ENCODE results near the gene NMRAL1.

Gene NMRAL1

DNA sequence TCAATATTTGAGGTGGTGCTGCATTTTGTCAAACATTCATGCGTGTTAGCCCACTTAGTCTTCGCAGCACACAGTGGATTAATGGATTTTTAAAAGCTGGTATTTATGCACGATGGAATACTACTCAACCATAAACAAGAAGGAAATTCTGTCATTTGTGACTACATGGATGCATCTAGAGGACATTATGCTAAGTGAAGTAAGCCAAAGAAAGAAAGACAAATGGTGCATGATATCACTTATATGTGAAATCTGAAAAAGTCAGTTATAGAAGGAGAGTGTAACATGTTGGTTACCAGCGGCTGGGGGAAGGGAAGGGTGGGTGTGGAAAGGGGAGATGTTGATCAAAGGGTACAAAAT is 24.8 kb upstream of the NMRAL1 start:
- Histone ChIP-seq H3F3A (ENCODE audit: insufficient read depth) (no peaks in the 10 kb centered on the region; the same call in 1 of the 2 replicates), H3K79me2 (ENCODE audit: insufficient read depth, low read length) (peaks cover 61% of the 10 kb centered on the region), H2AFZ (ENCODE audit: low read depth, low read length, severe bottlenecking) (no peak overlapping the region), H3K4me3 (ENCODE audit: insufficient read depth, low read length, poor library complexity, severe bottlenecking) (no peak overlapping the region), H3K36me3 (ENCODE audit: low read length) (0 out of 2 replicates have a peak, but pooled peaks cover 2% of the 10 kb centered on the region), H3K4me2 (ENCODE audit: low read depth, low read length, poor library complexity, severe bottlenecking) (no peak overlapping the region), H3K27ac (ENCODE audit: low read depth, low read length) (no peak overlapping the region), H3K27me3 (ENCODE audit: low read length) (no peaks in the 10 kb centered on the region), H3K9me2 (replicated peaks; ENCODE audit: insufficient read depth, low read length) (no peaks in the 10 kb centered on the region), H4K20me1 (ENCODE audit: low read depth, low read length) (peaks cover 8% of the 10 kb centered on the region; the same call in 1 of the 2 replicates), H3K9me3 (ENCODE audit: insufficient read depth, low read length) (no peaks in the 10 kb centered on the region), H3K9ac (ENCODE audit: low read length) (no peak overlapping the region)
- TF ChIP-seq EZH2phosphoT487 (conservative IDR thresholded peaks at IDR 0.05; ENCODE audit: low read length) = no peak
- TF ChIP-seq CTCF (IDR thresholded peaks at IDR 0.05; ENCODE audit: insufficient read depth, low read length, poor library complexity, severe bottlenecking) = no peak

- Histone ChIP-seq H3K9me2 (replicated peaks; ENCODE audit: insufficient read depth, low read length) (no peaks in the 10 kb centered on the region), H3K27me3 (ENCODE audit: low read length) (no peaks in the 10 kb centered on the region), H3K36me3 (ENCODE audit: low read length) (0 out of 2 replicates have a peak, but pooled peaks cover 2% of the 10 kb centered on the region), H3K9me3 (ENCODE audit: insufficient read depth, low read length) (no peaks in the 10 kb centered on the region), H4K20me1 (ENCODE audit: low read depth, low read length) (peaks cover 8% of the 10 kb centered on the region; the same call in 1 of the 2 replicates), H2AFZ (ENCODE audit: low read depth, low read length, severe bottlenecking) (no peak overlapping the region), H3K27ac (ENCODE audit: low read depth, low read length) (no peak overlapping the region), H3K79me2 (ENCODE audit: insufficient read depth, low read length) (peaks cover 63% of the 10 kb centered on the region), H3K4me2 (ENCODE audit: low read depth, low read length, poor library complexity, severe bottlenecking) (no peak overlapping the region), H3F3A (ENCODE audit: insufficient read depth) (no peaks in the 10 kb centered on the region; the same call in 1 of the 2 replicates), H3K9ac (ENCODE audit: low read length) (no peak overlapping the region), H3K4me3 (ENCODE audit: insufficient read depth, low read length, poor library complexity, severe bottlenecking) (no peak overlapping the region)
- TF ChIP-seq EZH2phosphoT487 (conservative IDR thresholded peaks at IDR 0.05; ENCODE audit: low read length) = no peak
- TF ChIP-seq CTCF (IDR thresholded peaks at IDR 0.05; ENCODE audit: insufficient read depth, low read length, poor library complexity, severe bottlenecking) = no peak
Measured at GRCh38 chr16:4498546-4499195, 24.2 kb upstream of the NMRAL1 start.

DNA sequence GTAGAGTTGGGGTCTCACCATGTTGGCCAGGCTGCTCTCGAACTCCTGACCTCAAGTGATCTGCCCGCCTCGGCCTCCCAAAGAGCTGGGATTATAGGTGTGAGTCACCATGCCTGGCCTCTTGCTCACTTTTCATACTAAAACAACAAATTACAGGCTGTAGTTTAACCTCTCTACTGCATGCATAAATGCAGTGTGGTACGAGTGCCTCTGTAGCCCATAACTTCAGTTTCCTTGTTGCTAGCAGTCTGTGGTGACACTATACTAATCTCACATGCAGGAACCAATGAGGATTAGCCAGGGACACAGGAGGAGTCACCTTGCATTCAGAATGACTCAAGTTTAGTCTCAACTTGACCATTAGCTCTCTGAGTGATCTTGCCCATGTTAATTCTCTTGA is 21.9 kb upstream of the NMRAL1 start:
- Histone ChIP-seq H3K9ac (ENCODE audit: low read length) (no peak overlapping the region), H3K79me2 (ENCODE audit: insufficient read depth, low read length) (peaks cover 64% of the 10 kb centered on the region), H3K4me2 (ENCODE audit: low read depth, low read length, poor library complexity, severe bottlenecking) (no peak overlapping the region), H4K20me1 (ENCODE audit: low read depth, low read length) (peaks cover 8% of the 10 kb centered on the region; the same call in 1 of the 2 replicates), H3K27ac (ENCODE audit: low read depth, low read length) (no peak overlapping the region), H3K36me3 (ENCODE audit: low read length) (0 out of 2 replicates have a peak, but pooled peaks cover 2% of the 10 kb centered on the region), H2AFZ (ENCODE audit: low read depth, low read length, severe bottlenecking) (no peak overlapping the region), H3F3A (ENCODE audit: insufficient read depth) (no peaks in the 10 kb centered on the region; the same call in 1 of the 2 replicates), H3K27me3 (ENCODE audit: low read length) (no peaks in the 10 kb centered on the region), H3K9me2 (replicated peaks; ENCODE audit: insufficient read depth, low read length) (no peaks in the 10 kb centered on the region), H3K4me3 (ENCODE audit: insufficient read depth, low read length, poor library complexity, severe bottlenecking) (no peak overlapping the region), H3K9me3 (ENCODE audit: insufficient read depth, low read length) (no peaks in the 10 kb centered on the region)
- TF ChIP-seq CTCF (IDR thresholded peaks at IDR 0.05; ENCODE audit: insufficient read depth, low read length, poor library complexity, severe bottlenecking) (no peak), EZH2phosphoT487 (conservative IDR thresholded peaks at IDR 0.05; ENCODE audit: low read length) (no peak)

All from SU-DHL-6 (cell line).